Gastroesophageal sphincter (tissue), 4 donors: ENCODE results near the gene RASGRP1. TPM values are rescaled to one million over a fixed set of nuclear protein-coding genes. Genes with fewer than 3 reads are reported as not detected.

ENCODE experiments used
- ATAC-seq: fragments of 150-250 bp; one replicate; pipeline ENCODE4 v1.9.1; 2016; ENCODE audit warnings: mild to moderate bottlenecking, moderate library complexity
- H3K27ac ChIP-seq, 4 donors: fragments of 200-600 bp; sonication (generic) in 3 of 4; 1 replicate in 3 of 4; 2 replicates in 1 of 4; pipeline ENCODE4 v1.5.1; 2016 to 2019
- H3K27me3 ChIP-seq: fragments of 200-600 bp; sonication (generic); one replicate; pipeline ENCODE4 v1.5.1; 2019
- H3K36me3 ChIP-seq, 2 donors: fragments of 200-600 bp; sonication (generic); one replicate each; pipeline ENCODE4 v1.5.1; 2019; ENCODE audit warnings: control low read depth in 1 of 2
- H3K4me1 ChIP-seq, 3 donors: fragments of 200-600 bp; sonication (generic); 1 replicate in 2 of 3; 2 replicates in 1 of 3; pipeline ENCODE4 v1.5.1; 2016 to 2019; ENCODE audit warnings: control low read depth in 2 of 3
- H3K4me3 ChIP-seq, 2 donors: fragments of 200-600 bp; sonication (generic); one replicate each; pipeline ENCODE4 v1.5.1; 2019; ENCODE audit warnings: mild to moderate bottlenecking in 1 of 2, moderate library complexity in 1 of 2
- H3K9me3 ChIP-seq, 3 donors: fragments of 200-600 bp; sonication (generic); one replicate each; pipeline ENCODE4 v1.5.1; 2017 to 2019; ENCODE audit warnings: control low read depth in 2 of 3
- EP300 ChIP-seq: sonication (generic); formaldehyde crosslinking; IDR thresholded peaks from one replicate; pipeline ENCODE4 v1.6.1; 2017; ENCODE audit warnings: antibody characterized with exemption, mild to moderate bottlenecking
- POLR2A ChIP-seq, 2 donors: fragments of 450-650 bp; IDR thresholded peaks; one replicate each; pipeline ENCODE4 v1.6.1; 2017; ENCODE audit warnings: antibody characterized with exemption in 2 of 2, mild to moderate bottlenecking in 2 of 2, moderate library complexity in 1 of 2
- POLR2AphosphoS5 ChIP-seq: sonication (generic); formaldehyde crosslinking; IDR thresholded peaks from one replicate; pipeline ENCODE4 v1.6.1; 2017; ENCODE audit warnings: antibody characterized with exemption
- WGBS, 2 donors: methylation state at CpG; one replicate each; pipeline ENCODE4 v1.1.5; 2018; ENCODE audit warnings: low coverage in 1 of 2; 5-methylcytosine and 5-hydroxymethylcytosine counted together
- total RNA-seq, 4 donors: library from RNA; depleted of rRNA; stranded (reverse); fragments of >200 nt; gene quantifications; one replicate each; pipeline ENCODE4 v1.1.0, GENCODE V29; 2016
- TF ChIP-seq, protein P1 (sequence below), 4 experiments: fragments of 200-600 bp in 2 of 4; fragments of 450-650 bp in 2 of 4; sonication (generic) in 1 of 4; IDR thresholded peaks; one replicate each; pipeline ENCODE4 v1.5.1; 2017 to 2019; ENCODE audit warnings: antibody characterized with exemption in 4 of 4, mild to moderate bottlenecking in 2 of 4, moderate library complexity in 2 of 4

The RASGRP1 gene
- total RNA-seq, 4 donors from 2014 or later: 0.16 to 0.81 (median 0.55) TPM

DNA sequence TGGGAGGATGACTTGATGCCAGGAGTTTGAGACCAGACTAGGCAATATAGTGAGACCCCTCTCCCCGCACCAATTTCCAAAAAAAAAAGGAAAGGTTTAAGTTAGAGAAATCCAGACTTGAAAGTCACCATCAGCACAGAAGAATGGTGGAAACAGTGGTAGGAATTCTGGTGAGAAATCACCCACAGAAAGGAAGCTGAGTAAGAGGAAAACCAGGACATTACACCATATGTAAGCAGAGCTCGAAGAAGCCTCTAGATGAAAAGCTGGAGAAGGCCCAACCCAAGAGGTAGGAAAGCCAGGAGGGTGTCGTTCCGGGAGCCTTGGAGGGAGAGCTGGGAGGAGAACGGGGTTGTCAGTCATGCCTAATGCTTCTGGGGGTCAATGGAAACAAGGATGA lies 40.5 kb downstream of the RASGRP1 start:
- no peak overlapping the region for H3K27ac ChIP-seq
- H3K4me1 ChIP-seq: no peaks in the 10 kb centered on the region
- H3K27me3 ChIP-seq: no peaks in the 10 kb centered on the region
- no peak for ATAC-seq
- 92% methylated on average over 5 of the region's 5 CpGs; no CpG with 5 or more reads in 1 of the 2 donors for WGBS, 2 donors
- no peak overlapping the region for H3K4me3 ChIP-seq
- no peak for TF ChIP-seq POLR2A (IDR thresholded peaks at IDR 0.05)
- TF ChIP-seq, protein P1, sequence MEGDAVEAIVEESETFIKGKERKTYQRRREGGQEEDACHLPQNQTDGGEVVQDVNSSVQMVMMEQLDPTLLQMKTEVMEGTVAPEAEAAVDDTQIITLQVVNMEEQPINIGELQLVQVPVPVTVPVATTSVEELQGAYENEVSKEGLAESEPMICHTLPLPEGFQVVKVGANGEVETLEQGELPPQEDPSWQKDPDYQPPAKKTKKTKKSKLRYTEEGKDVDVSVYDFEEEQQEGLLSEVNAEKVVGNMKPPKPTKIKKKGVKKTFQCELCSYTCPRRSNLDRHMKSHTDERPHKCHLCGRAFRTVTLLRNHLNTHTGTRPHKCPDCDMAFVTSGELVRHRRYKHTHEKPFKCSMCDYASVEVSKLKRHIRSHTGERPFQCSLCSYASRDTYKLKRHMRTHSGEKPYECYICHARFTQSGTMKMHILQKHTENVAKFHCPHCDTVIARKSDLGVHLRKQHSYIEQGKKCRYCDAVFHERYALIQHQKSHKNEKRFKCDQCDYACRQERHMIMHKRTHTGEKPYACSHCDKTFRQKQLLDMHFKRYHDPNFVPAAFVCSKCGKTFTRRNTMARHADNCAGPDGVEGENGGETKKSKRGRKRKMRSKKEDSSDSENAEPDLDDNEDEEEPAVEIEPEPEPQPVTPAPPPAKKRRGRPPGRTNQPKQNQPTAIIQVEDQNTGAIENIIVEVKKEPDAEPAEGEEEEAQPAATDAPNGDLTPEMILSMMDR (IDR thresholded peaks at IDR 0.05): no peak
- no peak for TF ChIP-seq EP300
- no peak for TF ChIP-seq POLR2AphosphoS5
- H3K9me3 ChIP-seq: no peaks in the 10 kb centered on the region
- H3K36me3 ChIP-seq: no peaks in the 10 kb centered on the region

DNA sequence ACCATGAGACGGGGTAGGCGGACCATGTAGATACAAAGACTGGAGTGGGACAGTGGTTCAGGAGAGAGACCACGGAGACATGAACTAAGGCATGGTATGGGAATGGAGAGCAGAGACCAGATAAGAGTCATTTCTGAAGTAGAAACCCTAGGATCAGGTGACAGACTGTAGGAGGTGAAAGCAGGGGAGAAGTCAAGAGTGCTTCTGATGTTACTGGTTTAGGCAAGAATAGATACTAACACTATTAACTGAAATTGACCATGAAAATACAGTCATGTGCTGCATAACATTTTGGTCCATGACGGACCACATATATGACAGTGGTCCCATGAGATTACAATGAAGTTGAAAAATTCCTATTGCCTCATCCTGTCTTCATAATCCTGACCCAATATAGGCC lies 41.7 kb downstream of the RASGRP1 start:
- H3K4me3 ChIP-seq: no peak overlapping the region
- no peaks in the 10 kb centered on the region for H3K9me3 ChIP-seq
- H3K4me1 ChIP-seq: no peaks in the 10 kb centered on the region
- TF ChIP-seq, protein P1 (IDR thresholded peaks at IDR 0.05): no peak
- TF ChIP-seq POLR2AphosphoS5: no peak
- TF ChIP-seq EP300: no peak
- TF ChIP-seq POLR2A (IDR thresholded peaks at IDR 0.05): no peak
- no peak overlapping the region for H3K27ac ChIP-seq
- ATAC-seq: no peak
- no peaks in the 10 kb centered on the region for H3K36me3 ChIP-seq
- H3K27me3 ChIP-seq: peaks cover 7% of the 10 kb centered on the region
- WGBS, 2 donors: 82 to 100% methylated on average over 2 to 4 of the region's 4 CpGs

DNA sequence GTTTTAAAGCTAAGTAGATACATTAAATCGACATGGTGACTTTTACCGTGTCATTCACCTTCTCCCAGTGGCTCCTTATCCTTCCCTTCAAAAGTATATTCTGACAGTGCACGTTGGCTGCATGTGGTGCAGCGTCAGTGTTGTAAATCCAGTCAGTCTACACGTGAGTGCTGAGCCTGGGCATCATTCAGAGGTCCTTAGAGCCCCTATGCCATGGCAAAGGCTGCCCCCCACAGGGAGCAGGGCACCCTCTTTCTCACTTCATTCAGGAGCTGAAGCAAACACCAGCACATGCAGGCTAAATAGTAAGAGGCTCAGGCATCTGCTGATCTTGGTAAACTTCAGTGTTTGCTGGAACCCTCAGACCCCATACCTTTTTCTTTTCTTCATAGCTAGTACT lies 43.3 kb downstream of the RASGRP1 start:
- Histone ChIP-seq H3K4me1 (no peaks in the 10 kb centered on the region), H3K4me3 (no peak overlapping the region), H3K27me3 (peaks cover 9% of the 10 kb centered on the region), H3K36me3 (no peaks in the 10 kb centered on the region), H3K27ac (no peak overlapping the region), H3K9me3 (no peaks in the 10 kb centered on the region)
- TF ChIP-seq, protein P1 (IDR thresholded peaks at IDR 0.05): no peak
- TF ChIP-seq EP300: no peak
- TF ChIP-seq POLR2A (IDR thresholded peaks at IDR 0.05): no peak
- no peak for TF ChIP-seq POLR2AphosphoS5
- ATAC-seq: no peak
- 68 to 81% methylated on average over 4 of the region's 5 CpGs for WGBS, 2 donors

DNA sequence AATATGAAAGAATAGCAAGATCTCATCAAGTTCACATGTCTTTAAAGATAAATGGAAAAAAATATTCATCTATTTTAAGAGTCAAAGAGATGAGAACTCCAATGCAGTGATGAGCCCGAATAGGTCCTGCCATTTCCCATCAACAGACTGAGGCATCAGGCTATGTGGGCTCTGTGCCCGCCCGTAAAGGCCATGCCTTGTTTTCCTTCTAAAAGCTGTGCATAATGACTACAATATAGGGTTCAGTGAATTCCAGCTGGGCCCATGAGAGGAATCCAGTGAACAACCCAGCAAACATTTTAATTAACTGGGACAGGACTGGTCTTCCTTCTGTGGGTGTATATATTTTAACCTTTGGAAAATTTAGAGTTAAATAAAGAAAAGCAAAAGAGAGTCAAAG lies 44.6 kb downstream of the RASGRP1 start:
- H3K36me3 ChIP-seq: no peaks in the 10 kb centered on the region
- 67 to 70% methylated on average over 3 of the region's 3 CpGs for WGBS, 2 donors
- ATAC-seq: no peak
- H3K4me3 ChIP-seq: no peak overlapping the region
- H3K4me1 ChIP-seq: no peaks in the 10 kb centered on the region
- no peak overlapping the region for H3K27ac ChIP-seq
- no peak for TF ChIP-seq POLR2AphosphoS5
- no peak for TF ChIP-seq EP300
- TF ChIP-seq, protein P1 (IDR thresholded peaks at IDR 0.05): no peak
- TF ChIP-seq POLR2A (IDR thresholded peaks at IDR 0.05): no peak
- peaks cover 22% of the 10 kb centered on the region for H3K27me3 ChIP-seq
- H3K9me3 ChIP-seq: no peaks in the 10 kb centered on the region

DNA sequence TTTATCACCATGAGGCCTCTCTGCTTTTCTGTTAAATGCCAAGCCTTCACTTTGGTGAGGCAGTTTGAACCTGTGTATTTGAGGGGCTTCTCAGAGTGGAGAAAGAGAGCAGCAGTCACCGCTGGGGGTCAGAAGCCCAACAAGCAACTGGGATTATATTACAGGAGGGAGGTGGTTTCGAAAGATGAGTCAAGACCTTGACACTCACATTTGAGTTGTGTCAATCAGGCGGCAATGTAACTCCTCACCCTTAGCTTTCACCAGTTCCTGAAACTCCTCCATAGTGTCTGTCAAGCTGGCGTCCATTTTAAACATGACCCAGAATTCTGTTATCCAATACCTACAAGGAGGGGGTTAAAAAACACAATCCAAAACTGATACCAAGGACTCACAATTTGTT lies 46.5 kb downstream of the RASGRP1 start:
- TF ChIP-seq, protein P1 (IDR thresholded peaks at IDR 0.05): no peak
- TF ChIP-seq POLR2A (IDR thresholded peaks at IDR 0.05): no peak
- TF ChIP-seq EP300: no peak
- TF ChIP-seq POLR2AphosphoS5: no peak
- H3K27ac ChIP-seq: no peak overlapping the region
- no peaks in the 10 kb centered on the region for H3K36me3 ChIP-seq
- peaks cover 37% of the 10 kb centered on the region for H3K27me3 ChIP-seq
- H3K4me3 ChIP-seq: no peak overlapping the region
- 86% methylated on average over 1 of the region's 4 CpGs; no CpG with 5 or more reads in 1 of the 2 donors for WGBS, 2 donors
- no peaks in the 10 kb centered on the region for H3K4me1 ChIP-seq
- H3K9me3 ChIP-seq: no peaks in the 10 kb centered on the region
- no peak for ATAC-seq
